ENCODE results near the gene KLHL26.

KLHL26 gene

DNA sequence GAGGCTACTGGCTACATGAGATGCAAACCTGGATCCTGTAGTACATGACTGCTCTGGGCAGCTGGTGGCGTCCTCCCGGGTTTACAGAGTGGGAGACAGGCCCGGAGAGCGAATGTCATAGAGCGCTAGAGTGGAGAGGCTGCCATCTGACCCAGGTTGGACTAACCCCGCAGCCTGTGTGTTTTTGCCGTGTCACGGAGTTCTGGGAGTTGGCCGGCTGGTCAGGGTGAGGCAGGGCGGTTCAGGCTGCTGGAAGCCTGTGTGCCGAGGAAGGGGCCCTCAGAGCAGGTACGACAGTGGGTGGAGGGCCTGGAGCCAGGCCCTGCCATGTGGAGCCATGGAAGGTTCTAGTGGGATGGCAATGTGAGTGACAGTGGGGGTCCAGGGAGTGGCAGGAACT lies 59.2 kb downstream of the KLHL26 start:
- DNase-seq: no peak

DNA sequence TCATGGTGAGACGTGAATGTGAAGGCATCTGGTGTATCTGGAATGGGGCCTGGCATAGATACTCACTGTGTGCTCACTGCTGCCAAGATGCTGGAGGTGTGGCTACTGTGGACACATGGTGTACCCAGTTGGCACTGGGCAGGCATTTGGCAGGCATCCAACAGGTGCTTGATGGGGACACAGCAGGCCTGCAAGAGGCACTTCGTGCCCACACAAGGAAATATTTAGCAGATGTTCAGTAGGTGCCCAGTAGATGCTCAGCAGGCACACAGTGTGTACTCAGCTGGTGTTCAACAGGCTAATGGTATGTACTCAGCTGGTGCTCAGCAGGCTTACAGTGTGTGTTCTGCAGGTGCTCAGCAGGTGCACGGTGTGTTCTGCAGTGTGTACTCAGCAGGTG lies 60.9 kb downstream of the KLHL26 start:
- DNase-seq: no peak

DNA sequence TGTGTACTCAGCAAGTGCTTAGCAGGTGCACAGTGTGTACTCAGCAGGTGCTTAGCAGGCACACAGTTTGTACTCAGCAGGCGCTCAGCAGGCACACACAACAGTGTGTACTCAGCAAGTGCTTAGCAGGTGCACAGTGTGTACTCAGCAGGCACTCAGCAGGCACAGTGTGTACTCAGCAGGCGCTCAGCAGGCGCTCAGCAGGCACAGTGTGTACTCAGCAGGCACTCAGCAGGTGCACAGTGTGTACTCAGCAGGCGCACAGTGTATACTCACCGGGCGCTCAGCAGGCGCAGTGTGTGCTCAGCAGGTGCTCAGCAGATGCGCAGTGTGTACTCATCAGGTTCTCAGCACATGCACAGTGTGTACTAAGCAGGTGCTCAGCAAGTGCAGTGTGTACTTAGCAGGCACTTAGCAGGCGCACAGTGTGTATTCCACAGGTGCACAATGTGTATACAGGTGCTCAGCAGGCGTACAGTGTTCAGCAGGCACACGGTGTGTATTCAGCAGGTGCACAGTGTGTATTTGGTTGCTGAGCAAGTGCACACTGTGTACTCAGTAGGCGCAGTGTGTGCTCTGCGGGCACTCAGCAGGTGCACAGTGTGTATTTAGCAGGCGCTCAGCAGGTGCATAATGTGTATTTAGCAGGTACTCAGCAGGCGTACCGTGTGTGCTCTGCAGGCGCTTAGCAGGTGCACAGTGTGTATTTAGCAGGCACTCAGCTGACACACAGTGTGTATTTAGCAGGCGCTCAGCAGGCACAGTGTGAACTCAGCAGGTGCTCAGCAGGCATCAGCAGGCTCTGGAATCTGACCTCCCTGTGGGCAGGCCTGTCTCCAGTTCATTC lies 61.7 kb downstream of the KLHL26 start:
- no peak for DNase-seq

DNA sequence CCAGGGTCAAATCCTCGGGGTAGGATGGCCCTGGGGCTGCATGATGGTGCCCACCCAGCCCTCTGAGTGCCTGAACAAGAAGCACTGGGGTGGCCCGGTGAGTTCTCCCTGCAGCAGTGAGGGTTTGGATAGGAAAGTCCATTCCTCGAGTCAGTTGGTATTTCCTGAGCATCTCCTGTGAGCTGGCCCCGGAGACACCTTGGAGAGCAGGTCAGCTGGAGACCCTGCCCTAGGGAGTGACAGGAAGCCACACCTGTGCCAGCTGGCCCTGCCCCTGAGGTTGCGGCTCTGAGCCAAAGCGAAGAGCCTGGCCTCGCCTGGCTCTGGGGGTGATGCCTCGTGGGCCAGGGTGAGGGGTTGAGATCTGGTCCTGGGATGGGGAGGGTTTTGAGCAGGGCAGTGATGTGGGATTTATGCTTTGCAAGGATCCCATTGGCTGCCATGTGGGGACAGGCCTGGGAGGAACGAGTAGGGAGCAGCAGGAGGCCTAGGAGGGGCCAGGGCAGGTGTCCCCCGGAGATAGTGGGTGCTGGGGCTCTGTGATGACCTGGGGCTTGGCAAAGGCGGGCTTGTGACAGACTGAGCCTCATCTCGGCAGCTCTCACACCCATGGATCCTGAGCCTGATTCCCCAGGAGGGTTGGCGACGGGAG lies 62.7 kb downstream of the KLHL26 start:
- DNase-seq: no peak

DNA sequence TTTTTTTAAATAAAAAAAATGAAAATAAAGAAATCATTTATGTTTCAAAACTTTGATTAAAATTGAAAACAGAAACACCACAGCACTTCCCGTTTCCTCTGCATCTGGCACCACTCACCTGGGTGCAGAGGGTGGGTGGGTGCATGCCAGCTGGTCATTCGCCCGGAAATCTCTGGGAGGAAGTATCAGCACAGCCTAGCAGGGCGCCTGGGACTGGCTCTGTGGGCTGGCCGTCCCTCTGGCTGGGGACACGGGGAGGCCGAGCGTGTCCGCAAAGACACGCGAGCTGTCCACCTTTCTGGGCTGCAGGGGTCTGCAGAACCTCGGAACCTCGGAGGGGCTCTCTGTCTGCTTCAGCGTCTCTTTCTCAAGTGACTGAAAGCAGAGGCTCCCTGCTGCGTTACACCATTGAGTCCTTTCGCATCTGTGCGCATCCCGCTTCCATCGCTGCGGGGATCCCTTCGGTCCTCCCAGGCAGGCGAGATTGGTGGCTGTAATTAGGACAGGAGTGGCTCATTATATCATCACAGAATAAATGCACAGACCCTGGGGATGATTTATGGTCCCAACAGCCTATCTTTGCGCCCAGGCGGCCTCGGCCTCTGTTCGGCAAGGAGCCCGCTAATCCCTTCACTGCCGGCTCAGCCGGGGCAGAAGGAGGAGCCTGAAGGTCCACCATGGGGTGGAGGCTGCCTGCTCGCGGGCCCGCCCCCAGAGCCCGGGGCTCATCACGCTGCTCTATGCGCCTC lies 63.8 kb downstream of the KLHL26 start:
- peak; percentile 42 for DNase-seq

DNA sequence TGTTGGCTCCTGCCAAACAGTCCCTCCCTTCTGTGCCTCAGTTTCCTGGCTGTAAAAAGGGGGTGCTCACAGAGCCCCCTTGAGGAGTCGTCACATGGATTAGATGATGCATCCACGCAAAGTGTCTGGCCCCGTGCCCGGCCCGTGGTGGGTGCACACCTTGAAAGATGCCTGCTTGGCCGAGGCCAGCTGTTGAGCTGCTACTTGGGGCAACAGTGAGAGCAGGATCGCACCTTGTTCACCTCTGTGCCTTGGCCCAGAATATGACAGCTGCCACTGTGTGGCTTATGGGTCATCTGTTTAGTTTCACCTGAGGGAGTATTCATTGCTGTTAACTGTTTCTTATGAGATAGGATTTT lies 64.4 kb downstream of the KLHL26 start:
- no peak for DNase-seq

DNA sequence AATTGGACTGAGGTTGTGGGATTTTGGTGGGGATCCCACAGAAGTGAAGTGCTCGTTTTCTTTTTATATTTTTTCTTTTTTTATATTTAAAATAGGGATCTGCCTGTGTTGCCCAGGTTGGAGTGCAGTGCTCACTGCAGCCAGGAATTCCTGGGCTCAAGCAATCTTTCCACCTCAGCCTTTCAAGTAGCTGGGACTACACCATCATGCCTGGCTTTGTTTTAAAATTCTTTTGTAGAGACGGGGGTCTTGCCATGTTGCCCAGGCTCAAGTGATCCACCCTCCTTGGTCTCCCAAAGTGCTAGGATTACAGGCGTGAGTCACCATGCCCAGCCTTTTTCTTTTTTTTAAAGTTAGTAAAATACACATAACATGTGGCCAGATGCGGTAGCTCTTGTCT lies 67.2 kb downstream of the KLHL26 start:
- no peak for DNase-seq

DNA sequence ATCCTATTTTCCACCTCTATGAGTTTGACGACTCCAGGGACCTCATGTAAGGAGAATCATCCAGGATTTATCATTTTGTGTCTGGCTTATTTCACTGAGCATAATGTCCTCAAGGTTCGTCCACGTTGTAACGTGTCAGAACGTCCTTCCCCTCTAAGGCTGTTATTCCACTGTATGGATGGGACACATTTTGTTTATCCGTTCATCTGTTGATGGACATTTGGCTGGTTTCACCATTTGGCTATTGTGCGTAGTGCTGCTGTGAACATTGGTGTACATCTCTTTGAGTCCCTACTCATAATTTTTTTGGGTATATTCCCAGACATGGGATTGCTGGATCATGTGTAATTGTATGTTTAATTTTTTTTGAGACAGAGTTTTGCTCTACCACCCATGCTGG lies 68.1 kb downstream of the KLHL26 start:
- DNase-seq: no peak

DNA sequence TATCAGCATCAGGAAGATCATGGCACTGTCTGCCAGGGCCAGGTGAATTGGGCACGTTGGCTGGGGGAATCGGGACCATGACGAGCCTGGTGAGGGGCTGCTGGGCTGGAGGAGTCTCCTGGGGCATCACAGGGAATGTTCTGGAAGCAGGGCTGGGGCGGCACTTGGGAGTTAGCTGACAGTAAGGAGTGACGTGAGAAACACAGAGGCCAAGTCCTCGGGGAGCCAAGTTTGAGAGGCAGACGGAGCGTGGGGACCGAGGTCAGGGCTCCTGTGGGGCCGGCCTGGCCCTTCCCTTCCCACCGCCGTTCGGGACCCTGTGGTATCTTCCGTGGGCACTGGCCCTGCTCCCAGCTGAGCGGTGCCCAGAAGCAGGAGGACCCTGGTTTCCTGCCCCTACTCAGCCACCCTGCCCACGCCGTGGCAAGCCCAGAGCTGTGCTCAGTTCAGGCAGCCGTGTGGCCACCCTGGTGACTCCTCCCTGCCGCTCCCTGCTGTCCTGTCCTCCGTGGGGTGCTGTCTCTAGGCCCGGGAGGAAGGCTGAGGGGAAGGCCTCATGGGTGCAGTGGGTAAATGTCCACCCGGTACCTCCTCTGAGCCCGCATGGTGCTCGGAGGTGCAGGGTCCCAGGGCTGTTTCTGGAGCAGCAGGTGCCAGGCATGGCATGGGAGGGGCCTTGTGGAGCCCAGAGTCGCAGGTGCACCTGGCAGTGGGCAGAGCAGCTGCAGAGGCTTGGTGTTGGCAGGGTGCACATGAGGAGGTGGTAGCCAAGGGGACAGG lies 71.8 kb downstream of the KLHL26 start:
- no peak for DNase-seq

DNA sequence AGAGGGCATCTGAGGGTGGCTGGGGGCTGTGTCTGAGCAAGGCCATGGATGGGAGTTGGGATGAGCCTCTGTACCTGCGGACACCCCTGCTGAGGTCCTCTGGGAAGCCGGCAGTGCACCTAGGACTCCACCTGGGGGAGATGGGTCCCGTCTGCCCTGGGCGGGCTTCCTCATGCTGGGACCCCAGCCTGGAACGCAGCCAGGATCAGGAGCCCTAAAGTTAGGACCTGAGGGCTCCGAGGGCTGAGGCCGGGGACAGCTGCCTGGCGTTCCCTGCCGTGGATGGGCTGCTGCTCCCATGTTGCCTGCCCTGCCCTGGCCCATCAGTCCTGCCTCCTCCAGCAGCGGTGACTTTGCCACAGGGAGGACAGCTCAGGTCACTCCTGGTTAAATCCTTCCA lies 72.7 kb downstream of the KLHL26 start:
- no peak for DNase-seq

DNA sequence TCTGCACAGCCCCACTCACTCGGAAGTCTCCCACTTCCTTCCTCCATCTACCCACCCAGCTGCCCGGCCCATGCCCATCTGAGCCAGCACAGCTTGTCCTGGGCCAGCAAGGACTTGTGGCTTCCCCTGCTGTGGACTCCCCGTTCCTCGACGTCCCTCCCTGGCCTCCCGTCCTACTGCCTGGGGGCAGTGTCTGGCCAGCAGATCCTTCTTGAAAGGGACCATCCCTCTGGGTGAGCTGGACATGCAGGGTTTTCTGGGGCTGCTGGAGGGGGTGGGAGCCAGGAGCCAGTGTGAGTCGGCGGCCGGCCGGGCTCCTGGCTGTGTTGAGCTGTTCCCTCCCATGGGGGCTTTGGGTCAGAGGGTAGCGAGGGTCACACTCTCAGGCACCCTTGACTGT lies 73.4 kb downstream of the KLHL26 start:
- no peak for DNase-seq

DNA sequence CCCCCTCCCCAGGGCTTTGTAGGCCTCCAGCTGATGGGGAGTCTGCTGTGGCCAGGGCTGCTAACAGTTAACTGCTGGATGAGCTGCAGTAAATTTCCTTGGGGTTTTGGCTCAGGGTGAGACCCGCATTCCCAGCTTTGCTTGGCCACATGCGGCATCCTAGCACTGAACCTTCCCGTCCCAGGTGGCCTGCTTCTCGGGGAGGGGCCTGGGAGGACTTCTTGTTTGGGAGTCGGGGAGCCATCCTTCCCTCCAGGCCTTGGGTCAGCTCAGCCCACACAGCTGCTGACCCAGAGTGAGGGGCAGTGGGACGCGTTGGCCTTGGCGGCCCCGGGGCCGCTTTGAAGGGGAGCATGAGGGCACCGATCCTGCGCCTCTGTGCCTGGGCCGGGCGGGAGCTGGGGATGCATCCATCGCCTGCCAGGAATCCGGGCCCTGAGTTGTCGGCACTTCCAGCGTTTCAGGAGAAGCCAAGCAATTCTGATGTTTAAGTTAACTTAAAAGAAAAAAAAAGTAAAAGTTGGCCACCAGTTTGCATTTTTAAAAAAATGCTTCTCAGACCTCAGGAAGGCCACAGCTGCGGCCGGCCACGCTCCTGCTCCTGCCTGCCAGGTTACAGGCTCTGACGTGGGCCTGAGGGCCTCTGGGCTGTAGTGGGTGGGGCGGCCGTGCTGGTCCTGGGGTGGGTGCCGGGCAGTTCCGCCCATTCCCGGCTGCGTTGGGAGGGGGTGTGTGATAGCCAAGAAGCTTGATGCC lies 74.3 kb downstream of the KLHL26 start:
- DNase-seq: peak; percentile 7

DNA sequence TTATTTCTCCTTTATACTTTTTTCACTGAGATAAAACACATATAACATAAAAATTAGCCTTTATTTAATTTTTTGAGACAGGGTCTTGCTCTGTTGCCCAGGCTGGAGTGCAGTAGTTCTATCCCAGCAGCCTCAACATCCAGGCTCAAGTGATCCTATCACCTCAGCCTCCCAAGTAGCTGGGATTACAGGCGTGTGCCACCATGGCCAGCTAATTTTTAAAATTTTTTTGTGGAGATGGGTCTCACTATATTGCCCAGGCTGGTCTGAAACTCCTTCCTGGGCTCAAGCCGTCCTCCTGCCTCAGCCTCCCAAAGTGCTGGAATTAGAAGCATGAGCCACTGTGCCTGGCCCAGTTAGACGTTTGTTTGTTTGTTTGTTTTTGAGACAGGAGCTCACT lies 75.1 kb downstream of the KLHL26 start:
- DNase-seq: no peak

DNA sequence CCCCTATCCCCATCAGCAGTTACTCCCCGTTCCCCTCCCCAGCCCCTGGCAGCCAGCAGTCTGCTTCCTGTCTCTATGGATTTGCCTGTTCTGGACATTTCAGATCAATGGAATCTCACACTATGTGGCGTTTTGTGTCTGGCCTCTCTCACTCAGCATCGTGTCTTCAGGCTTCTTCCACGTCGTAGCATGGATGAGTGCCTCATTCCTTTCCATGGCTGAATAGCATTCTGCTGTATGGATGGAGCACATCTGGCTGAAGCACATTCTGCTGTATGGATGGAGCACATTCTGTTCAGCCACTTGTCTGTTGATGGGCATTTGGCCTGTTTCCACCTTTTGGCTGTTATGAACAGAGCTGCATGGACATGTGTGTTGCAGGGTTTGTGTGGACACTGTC lies 76.2 kb downstream of the KLHL26 start:
- DNase-seq: peak; percentile 31

DNA sequence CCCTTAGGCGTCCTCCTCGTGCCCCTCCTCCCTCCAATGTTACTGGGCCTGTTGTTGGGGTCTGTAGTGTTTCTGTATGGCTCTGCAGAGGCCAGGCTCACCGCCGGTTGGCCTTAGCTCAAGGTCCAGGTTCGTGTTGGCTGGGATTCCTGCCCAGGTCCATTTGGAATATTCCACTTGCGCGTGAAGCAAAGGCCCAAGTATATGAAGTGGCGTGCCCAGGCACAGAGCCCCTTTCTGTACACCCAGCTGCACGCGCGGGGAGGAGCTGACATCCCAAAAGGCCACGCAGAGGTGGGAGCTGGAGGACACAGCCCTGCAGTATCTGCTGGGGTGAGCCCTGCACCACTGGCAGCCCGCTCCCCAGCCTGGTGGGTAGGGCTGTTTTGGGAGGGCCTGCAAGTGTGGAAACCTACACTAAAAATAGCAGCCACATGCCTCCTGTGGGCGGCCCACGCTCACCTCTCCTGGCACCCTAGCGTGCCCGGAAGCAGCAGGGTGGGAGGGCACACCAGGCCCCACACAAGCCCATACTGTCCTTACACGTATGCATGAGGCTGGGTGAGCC lies 76.8 kb downstream of the KLHL26 start:
- no peak for DNase-seq

DNA sequence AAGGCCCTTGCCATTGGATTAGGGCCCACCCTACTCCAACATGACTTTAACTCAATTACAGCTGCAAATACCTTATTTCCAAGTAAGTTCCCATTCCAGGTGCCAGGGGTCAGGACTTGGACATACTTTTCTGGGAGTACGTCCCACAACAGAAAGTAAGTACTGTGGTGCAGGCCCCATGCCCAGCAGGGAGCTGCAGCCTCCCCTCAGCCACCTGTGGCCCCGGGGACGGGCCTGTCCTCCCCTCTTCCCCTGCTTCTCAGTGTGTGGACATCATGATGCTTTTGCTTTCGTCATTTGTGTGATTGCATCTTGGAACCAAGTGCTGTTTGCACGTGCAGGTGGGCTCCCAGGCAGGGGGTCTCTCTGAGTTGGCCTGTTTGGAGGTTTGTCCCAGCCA lies 78.6 kb downstream of the KLHL26 start:
- DNase-seq: no peak

DNA sequence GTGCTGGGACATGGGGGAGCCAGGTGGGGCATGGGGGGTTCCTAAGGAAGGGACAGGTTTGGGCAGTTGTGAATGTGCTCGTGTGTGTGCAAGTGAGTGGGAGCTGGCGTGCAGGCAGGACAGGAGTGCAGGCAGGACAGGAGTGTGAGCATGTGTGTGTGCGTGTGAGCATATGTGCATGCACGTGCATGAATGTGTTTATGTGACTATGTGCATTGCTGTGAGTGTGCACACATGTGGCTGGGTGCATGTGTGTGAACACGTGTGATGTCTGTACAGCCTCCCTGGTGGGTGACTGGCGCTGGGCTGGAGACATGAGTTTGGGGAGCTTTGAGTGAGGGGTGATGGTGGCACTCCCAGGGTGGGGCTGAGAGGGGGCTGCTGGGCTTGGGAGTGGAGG lies 80.0 kb downstream of the KLHL26 start:
- DNase-seq: no peak

DNA sequence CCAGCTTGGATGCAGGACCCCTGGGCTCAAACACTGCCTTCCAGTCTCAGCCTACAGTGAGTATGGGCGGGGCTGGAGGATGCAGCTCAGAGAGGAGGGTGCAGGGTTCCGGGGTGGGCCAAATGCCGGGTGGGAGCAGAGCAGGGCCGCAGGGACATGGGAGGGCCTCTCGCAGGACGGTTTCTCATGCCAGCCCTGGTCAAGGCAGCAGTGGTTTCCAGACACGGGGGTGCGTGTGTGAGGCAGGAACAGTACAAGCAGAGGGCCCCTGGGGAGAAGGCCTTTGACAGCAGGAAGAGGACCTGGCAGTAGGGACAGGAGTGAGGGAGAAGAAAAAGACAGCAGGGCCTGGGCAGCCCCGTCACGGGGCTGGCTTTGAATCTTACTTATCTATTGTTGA lies 80.8 kb downstream of the KLHL26 start:
- no peak for DNase-seq

DNA sequence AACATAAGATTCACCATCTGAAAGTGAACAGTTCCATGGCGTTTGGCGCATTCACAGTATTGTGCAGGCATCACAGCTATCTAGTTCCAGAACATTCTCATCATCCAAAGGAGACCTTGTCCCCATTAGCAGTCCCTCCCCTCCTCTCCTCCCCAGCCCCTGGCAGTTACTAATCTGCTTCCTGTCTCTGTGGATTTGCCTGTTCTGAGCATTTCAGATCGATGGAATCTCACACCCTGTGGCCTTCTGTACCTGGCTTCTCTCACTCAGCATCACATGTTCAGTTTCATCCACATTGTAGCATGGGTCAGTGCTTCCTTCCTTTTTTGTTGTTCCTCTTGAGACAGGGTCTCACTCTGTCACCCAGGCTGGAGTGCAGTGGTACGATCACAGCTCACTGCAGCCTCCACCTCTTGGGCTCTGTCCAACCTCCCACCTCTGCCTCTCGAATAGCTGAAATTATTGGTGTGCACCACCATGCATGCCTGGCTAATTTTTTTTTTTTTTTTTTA lies 81.2 kb downstream of the KLHL26 start:
- no peak for DNase-seq

DNA sequence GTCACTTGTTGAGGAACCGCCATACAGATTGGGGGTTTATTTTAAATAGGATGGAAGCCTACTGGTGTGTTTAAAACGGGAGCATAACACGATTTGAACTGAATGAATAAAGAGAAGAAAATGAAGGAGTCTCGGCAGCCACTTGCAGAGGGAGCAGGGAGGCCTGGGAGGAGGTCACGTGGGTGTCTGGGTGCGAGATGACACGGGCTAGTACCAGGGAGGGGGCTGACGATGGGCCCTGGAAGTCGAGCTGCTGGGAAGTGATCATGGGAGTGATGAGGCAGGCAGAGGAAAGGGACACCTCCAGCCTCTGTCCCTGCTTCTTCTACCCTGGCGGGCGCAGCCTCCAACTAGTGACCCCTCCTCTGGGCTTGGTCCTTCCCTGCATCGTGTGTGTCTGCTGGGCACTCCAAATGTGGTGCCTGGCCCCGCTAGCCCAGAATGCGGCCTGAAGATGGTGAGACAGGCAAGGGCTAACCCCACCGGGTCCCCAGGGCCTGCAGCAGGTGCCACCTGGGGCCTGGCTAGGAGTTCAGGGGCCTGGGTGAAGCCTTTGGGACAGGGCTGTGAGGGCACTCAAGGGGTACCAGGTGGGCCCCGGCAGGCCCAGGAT lies 82.1 kb downstream of the KLHL26 start:
- no peak for DNase-seq

DNA sequence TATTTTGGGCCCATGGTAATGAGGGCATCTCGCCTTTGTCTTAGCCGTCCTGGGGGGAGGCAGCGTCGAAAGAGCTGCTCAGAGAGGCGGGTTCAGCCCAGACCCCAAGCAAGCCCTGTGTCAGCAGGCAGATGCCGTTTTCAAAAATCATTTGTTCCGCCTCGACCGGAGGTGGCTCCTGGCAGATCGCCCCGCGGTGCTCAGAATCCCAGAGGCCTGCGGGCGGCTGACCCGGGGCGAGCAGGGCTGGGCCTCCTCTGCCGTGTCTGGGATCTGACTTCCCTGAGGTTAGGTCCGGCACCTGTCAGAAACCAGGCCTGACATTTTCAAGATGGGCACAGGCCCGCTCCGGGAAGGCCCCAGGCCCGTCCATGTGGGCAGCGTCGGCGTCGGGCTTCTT lies 82.7 kb downstream of the KLHL26 start:
- no peak for DNase-seq

Data from fibroblast of skin of scalp (primary cell).